ENCODE results near the gene PRTFDC1.
"Not testable (repeated sequence)": the region's sequence is repeated elsewhere in the genome, so short reads cannot be mapped to it uniquely, and the experiment has no call there.

The PRTFDC1 gene

DNA sequence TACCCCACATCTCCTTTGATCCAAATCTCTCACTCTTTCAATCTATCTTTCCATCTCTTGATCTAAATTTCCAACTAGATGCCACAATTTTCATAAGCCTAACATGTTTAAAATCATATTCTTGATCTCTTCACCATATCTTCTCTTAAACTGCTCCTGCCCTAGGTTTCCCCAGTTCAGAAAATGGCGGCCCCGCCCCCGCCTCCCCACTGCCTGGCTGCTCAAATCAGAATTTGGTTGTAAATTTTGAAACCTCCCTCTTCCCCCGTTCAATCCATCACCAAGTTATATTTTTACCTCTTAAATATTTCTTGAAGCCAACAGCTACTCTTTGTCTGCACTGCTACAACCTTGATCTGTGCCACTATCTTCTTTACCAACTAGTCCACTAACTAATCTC lies 27.3 kb upstream of the PRTFDC1 start:
- no peaks in the 10 kb centered on the region for H3K9me3 Mint-ChIP-seq
- no peaks in the 10 kb centered on the region for H3K36me3 Mint-ChIP-seq (ENCODE audit: low read depth)
- no peak for DNase-seq
- H3K4me1 Mint-ChIP-seq (ENCODE audit: low read depth) = peaks cover 11% of the 10 kb centered on the region
- H3K4me3 Mint-ChIP-seq = no peak overlapping the region
- no peaks in the 10 kb centered on the region for H3K27me3 Mint-ChIP-seq
- no peak overlapping the region for H3K27ac Mint-ChIP-seq

DNA sequence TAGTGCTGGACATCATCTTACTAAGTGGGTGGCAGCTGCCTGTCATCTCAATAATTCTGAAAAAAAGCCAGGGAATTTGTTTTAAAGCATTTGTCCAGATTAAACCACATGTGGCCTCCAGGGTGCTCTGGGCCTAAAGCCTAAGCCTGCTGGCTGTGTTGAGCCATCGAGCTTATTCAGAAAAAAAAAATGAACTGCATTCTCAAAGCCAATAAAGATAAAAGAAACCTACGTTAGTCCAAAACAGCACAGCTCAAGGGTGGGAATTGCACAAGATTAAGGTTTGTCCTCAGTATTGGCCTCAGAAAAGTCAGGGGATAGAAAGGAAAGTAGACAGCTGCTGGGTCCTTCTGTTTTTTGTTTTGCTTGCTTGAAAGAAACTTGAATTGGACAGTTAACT lies 22.6 kb upstream of the PRTFDC1 start:
- Mint-ChIP-seq H3K9me3 (no peaks in the 10 kb centered on the region), H3K36me3 (ENCODE audit: low read depth) (no peaks in the 10 kb centered on the region), H3K4me1 (ENCODE audit: low read depth) (peaks cover 2% of the 10 kb centered on the region), H3K27me3 (no peaks in the 10 kb centered on the region), H3K27ac (no peak overlapping the region), H3K4me3 (no peak overlapping the region)
- no peak for DNase-seq

DNA sequence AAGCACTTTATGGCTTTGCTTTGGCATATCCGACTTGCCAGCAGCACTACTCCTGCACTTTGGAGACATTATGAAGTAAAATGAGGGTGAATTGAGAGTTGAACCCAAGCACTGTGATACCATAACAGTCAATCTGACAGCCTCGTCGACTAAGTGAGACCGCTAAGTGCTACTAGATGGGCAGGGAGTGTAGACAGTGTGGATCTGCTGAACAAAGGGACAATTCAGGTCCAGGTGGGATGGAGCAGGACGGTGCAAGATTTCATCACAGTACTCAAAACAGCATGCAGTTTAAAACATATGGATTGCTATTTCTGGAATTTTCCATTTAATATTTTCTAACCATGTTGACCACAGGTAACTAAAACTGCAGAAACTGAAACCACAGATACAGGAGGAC lies 20.8 kb upstream of the PRTFDC1 start:
- Mint-ChIP-seq H3K27me3 (no peaks in the 10 kb centered on the region), H3K4me3 (no peak overlapping the region), H3K9me3 (no peaks in the 10 kb centered on the region), H3K36me3 (ENCODE audit: low read depth) (no peaks in the 10 kb centered on the region), H3K27ac (no peak overlapping the region), H3K4me1 (ENCODE audit: low read depth) (peaks cover 2% of the 10 kb centered on the region)
- no peak for DNase-seq

- Mint-ChIP-seq H3K27ac (no peak overlapping the region), H3K27me3 (no peaks in the 10 kb centered on the region), H3K4me3 (no peak overlapping the region), H3K36me3 (ENCODE audit: low read depth) (no peaks in the 10 kb centered on the region), H3K9me3 (no peaks in the 10 kb centered on the region), H3K4me1 (ENCODE audit: low read depth) (peaks cover 2% of the 10 kb centered on the region)
- no peak for DNase-seq
Measured at GRCh38 chr10:24971374-24971773, 19.0 kb upstream of the PRTFDC1 start.

DNA sequence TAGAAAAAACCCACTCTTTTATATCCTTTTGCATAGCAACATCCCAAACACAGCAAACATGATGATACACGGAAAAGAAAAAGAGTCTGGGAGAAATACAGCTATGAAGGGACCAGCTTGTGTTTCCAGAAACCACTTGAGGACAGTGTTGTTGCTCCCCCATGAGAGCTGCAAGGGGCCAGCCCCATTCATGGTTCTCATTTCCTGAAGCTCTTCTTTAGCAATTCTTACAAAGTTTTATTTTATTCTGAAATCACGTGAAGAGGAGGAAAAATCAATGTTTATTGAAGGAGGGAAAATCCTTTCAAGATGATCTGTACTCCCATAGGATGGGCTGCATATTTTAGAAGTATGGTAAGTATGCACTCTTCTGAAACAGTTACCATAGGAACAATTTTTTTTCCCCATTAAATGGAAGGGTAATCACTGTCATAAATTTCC lies 17.5 kb upstream of the PRTFDC1 start:
- no peak overlapping the region for H3K27ac Mint-ChIP-seq
- no peaks in the 10 kb centered on the region for H3K36me3 Mint-ChIP-seq (ENCODE audit: low read depth)
- no peak for DNase-seq
- no peaks in the 10 kb centered on the region for H3K9me3 Mint-ChIP-seq
- H3K4me1 Mint-ChIP-seq (ENCODE audit: low read depth) = peaks cover 2% of the 10 kb centered on the region
- H3K27me3 Mint-ChIP-seq = no peaks in the 10 kb centered on the region
- no peak overlapping the region for H3K4me3 Mint-ChIP-seq

- H3K4me1 Mint-ChIP-seq (ENCODE audit: low read depth); H3K36me3 Mint-ChIP-seq (ENCODE audit: low read depth); H3K9me3 Mint-ChIP-seq; H3K27ac Mint-ChIP-seq; H3K4me3 Mint-ChIP-seq; H3K27me3 Mint-ChIP-seq; DNase-seq: not testable (repeated sequence)
Measured at GRCh38 chr10:24968951-24969350, 16.5 kb upstream of the PRTFDC1 start.

GRCh38 chr10:24968349-24968748 lies 15.9 kb upstream of the PRTFDC1 start:
- Mint-ChIP-seq H3K27me3 (no peaks in the 10 kb centered on the region), H3K4me1 (ENCODE audit: low read depth) (peaks cover 2% of the 10 kb centered on the region), H3K36me3 (ENCODE audit: low read depth) (no peaks in the 10 kb centered on the region), H3K9me3 (no peaks in the 10 kb centered on the region), H3K27ac (no peak overlapping the region), H3K4me3 (no peak overlapping the region)
- no peak for DNase-seq

DNA sequence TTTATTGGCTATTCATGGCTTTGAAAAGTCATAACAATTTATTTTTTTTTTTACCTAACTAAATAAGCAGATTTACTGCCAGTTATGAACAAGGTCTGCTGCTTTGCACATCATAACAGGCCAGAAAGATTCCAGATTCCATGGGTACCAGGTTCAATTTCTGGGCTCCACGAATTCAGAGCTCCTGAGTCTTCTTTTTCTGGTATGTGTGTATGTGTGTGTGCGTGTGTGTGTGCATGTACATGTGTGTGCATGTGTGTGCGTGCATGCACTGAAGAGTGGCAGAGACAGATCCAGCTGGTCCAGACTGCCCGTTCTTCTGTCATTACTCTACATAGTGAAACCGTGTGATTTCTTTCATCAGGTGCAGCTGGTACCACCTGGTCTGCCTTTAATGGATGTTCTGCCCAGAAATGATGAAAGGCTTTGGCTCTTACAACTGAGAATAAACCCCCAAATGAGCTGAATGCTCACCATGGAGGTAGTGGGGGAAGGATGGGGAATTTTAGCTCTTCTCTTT lies 14.6 kb upstream of the PRTFDC1 start:
- H3K4me3 Mint-ChIP-seq = no peak overlapping the region
- DNase-seq = no peak
- H3K36me3 Mint-ChIP-seq (ENCODE audit: low read depth) = no peaks in the 10 kb centered on the region
- H3K27ac Mint-ChIP-seq = no peak overlapping the region
- no peaks in the 10 kb centered on the region for H3K9me3 Mint-ChIP-seq
- H3K4me1 Mint-ChIP-seq (ENCODE audit: low read depth) = peaks cover 10% of the 10 kb centered on the region
- H3K27me3 Mint-ChIP-seq = no peaks in the 10 kb centered on the region

GRCh38 chr10:24965051-24965450 lies 12.6 kb upstream of the PRTFDC1 start:
- H3K36me3 Mint-ChIP-seq (ENCODE audit: low read depth) = no peaks in the 10 kb centered on the region
- no peak overlapping the region for H3K27ac Mint-ChIP-seq
- H3K27me3 Mint-ChIP-seq = no peaks in the 10 kb centered on the region
- H3K9me3 Mint-ChIP-seq = no peaks in the 10 kb centered on the region
- peaks cover 8% of the 10 kb centered on the region for H3K4me1 Mint-ChIP-seq (ENCODE audit: low read depth)
- no peak overlapping the region for H3K4me3 Mint-ChIP-seq
- DNase-seq = no peak

- peaks cover 8% of the 10 kb centered on the region for H3K4me1 Mint-ChIP-seq (ENCODE audit: low read depth)
- no peak overlapping the region for H3K4me3 Mint-ChIP-seq
- no peaks in the 10 kb centered on the region for H3K9me3 Mint-ChIP-seq
- no peaks in the 10 kb centered on the region for H3K36me3 Mint-ChIP-seq (ENCODE audit: low read depth)
- no peak overlapping the region for H3K27ac Mint-ChIP-seq
- H3K27me3 Mint-ChIP-seq = no peaks in the 10 kb centered on the region
- DNase-seq = no peak
Measured at GRCh38 chr10:24963521-24964041, 11.2 kb upstream of the PRTFDC1 start.

DNA sequence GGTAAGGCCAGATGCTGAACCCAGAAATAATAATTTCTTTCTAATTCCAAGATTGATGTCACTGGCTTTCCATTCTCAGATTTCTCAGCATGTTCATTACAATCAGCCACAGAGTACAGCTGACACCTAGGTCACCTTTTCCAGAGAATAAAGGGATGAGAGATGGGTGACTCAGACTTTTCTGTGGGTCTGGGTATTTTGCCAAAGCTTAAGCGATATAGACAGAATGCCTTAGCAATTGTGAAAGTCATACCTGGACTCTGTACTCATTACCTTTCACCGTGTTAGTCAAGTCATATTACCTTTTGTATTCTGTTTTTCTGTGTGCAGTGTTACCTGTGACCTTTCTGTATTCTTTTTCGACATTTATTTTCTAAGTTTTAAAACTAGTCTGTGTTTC lies 10.6 kb upstream of the PRTFDC1 start:
- H3K27ac Mint-ChIP-seq = no peak overlapping the region
- no peaks in the 10 kb centered on the region for H3K36me3 Mint-ChIP-seq (ENCODE audit: low read depth)
- no peaks in the 10 kb centered on the region for H3K27me3 Mint-ChIP-seq

GRCh38 chr10:24961582-24961981 lies 9.2 kb upstream of the PRTFDC1 start:
- H3K27me3 Mint-ChIP-seq = no peaks in the 10 kb centered on the region
- H3K27ac Mint-ChIP-seq = no peak overlapping the region
- H3K36me3 Mint-ChIP-seq (ENCODE audit: low read depth) = no peaks in the 10 kb centered on the region
- no peak for DNase-seq
- no peak overlapping the region for H3K4me3 Mint-ChIP-seq
- peaks cover 8% of the 10 kb centered on the region for H3K4me1 Mint-ChIP-seq (ENCODE audit: low read depth)
- no peaks in the 10 kb centered on the region for H3K9me3 Mint-ChIP-seq

More for the DNA sequence above, 10.6 kb upstream of the PRTFDC1 start:
- DNase-seq = no peak
- no peak overlapping the region for H3K4me3 Mint-ChIP-seq
- peaks cover 8% of the 10 kb centered on the region for H3K4me1 Mint-ChIP-seq (ENCODE audit: low read depth)
- no peaks in the 10 kb centered on the region for H3K9me3 Mint-ChIP-seq

DNA sequence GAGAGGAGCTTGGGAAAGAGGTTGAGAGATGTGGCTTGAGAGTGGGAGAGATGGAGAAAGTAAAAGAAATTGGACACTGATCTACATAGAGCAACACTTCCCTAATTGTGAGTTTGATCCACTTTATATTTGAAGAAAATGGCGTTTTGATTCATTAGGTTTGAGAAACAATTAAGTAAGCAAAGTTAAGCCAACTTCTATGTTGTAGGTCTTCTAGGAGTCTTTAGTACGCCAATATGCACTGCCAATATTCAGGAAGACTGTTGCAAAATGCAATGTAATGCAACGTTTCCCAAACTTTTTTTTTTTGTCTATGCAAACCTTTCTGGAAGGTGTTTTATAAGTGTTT lies 7.0 kb upstream of the PRTFDC1 start:
- Mint-ChIP-seq H3K27ac (no peak overlapping the region), H3K4me3 (no peak overlapping the region), H3K36me3 (ENCODE audit: low read depth) (no peaks in the 10 kb centered on the region), H3K4me1 (ENCODE audit: low read depth) (peaks cover 8% of the 10 kb centered on the region), H3K9me3 (no peaks in the 10 kb centered on the region), H3K27me3 (no peaks in the 10 kb centered on the region)
- DNase-seq = no peak

- DNase-seq = no peak
- no peak overlapping the region for H3K4me3 Mint-ChIP-seq
- no peaks in the 10 kb centered on the region for H3K36me3 Mint-ChIP-seq (ENCODE audit: low read depth)
- H3K27me3 Mint-ChIP-seq = no peaks in the 10 kb centered on the region
- no peak overlapping the region for H3K27ac Mint-ChIP-seq
- no peaks in the 10 kb centered on the region for H3K9me3 Mint-ChIP-seq
- H3K4me1 Mint-ChIP-seq (ENCODE audit: low read depth) = peaks cover 8% of the 10 kb centered on the region
Measured at GRCh38 chr10:24958721-24959381, 6.4 kb upstream of the PRTFDC1 start.

GRCh38 chr10:24958091-24958720 lies 5.8 kb upstream of the PRTFDC1 start:
- H3K4me3 Mint-ChIP-seq = no peak overlapping the region
- no peaks in the 10 kb centered on the region for H3K9me3 Mint-ChIP-seq
- no peaks in the 10 kb centered on the region for H3K36me3 Mint-ChIP-seq (ENCODE audit: low read depth)
- H3K27ac Mint-ChIP-seq = no peak overlapping the region
- H3K4me1 Mint-ChIP-seq (ENCODE audit: low read depth) = peaks cover 11% of the 10 kb centered on the region
- H3K27me3 Mint-ChIP-seq = no peaks in the 10 kb centered on the region
- DNase-seq = no peak
